COR-L47 (cell line): ENCODE measurements around the gene YEATS2.
A peak's percentile ranks its signal among the peaks of the same experiment; 100 is the strongest.
"Not testable (repeated sequence)": the region's sequence is repeated elsewhere in the genome, so short reads cannot be mapped to it uniquely, and the experiment has no call there.

Experiments used
- DNase-seq: peaks from one replicate; lab custom pipeline; 2025; lab: John Stamatoyannopoulos, UW

YEATS2 gene

DNA sequence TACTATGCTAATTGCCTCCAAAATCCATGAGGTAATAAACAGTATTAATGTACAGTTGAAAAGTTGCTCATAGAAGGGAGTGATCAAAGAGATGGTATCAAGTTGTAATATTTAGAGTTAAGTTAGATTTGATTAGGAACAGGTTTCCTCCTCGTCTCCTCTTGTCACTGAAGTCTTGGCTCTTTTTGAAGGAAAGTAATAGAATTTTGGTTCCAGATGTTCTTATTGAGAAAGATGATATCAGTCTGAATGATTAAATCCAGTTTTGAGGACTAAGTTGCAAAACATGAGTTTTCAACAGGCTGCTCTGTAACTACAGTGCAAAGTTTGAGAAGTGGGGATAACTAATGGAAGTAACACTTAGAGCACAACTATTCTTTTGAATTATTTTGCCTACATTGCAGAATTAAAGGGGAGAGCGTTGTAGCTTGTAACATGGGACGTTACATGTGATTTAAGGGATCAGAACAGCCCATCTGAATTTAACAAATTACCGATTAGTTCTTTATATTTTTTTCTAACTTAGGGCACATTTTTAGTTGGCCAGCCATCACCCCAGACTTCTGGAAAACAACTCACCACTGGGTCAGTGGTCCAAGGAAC is 79.5 kb downstream of the YEATS2 start:
- DNase-seq: no peak

- DNase-seq: no peak
Observed at GRCh38 chr3:183779896-183780465, 82.4 kb downstream of the YEATS2 start.

- DNase-seq: no peak
Observed at GRCh38 chr3:183781246-183781645, 83.6 kb downstream of the YEATS2 start.

- no peak for DNase-seq
Observed at GRCh38 chr3:183782576-183783276, 85.1 kb downstream of the YEATS2 start.

GRCh38 chr3:183784503-183784902 is 86.9 kb downstream of the YEATS2 start:
- DNase-seq: not testable (repeated sequence)

DNA sequence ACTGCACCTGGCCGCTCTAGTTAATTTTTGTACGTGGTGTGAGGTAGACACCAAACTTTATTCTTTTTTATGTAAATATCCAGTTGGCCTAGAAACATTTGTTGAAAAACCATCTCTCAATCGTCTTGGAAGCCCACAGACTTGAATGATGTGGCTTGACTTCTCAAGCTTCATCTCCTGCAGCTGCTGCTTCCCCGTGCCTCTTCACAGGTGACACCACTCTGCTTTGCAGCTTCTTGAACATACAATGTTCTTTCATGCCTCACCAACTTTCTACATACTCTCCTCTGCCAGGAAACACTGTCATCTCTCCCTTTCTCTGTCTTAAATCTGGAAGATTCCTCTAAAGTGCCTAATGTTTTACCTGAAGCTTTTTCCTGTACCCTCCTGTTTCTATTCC is 92.2 kb downstream of the YEATS2 start:
- no peak for DNase-seq

GRCh38 chr3:183790700-183791099 is 93.1 kb downstream of the YEATS2 start:
- no peak for DNase-seq

DNA sequence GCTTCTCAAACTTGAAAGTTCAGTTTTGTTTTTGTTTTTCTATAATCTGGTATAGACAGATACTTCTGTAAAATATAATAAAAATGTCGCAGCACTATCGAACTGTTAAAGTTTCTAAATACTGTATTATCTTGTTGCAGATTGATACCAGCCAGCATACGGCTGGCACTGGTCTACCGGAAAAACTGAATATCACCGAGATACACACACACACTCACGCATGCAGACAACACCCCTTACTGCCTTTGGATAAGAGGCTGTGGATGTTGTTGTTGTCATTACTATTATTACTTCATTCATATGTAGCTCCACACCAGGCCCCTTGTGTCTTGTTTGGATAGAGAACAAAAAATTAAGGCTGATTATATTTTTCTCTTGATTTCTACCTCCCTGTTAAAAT is 95.4 kb downstream of the YEATS2 start:
- DNase-seq: no peak

DNA sequence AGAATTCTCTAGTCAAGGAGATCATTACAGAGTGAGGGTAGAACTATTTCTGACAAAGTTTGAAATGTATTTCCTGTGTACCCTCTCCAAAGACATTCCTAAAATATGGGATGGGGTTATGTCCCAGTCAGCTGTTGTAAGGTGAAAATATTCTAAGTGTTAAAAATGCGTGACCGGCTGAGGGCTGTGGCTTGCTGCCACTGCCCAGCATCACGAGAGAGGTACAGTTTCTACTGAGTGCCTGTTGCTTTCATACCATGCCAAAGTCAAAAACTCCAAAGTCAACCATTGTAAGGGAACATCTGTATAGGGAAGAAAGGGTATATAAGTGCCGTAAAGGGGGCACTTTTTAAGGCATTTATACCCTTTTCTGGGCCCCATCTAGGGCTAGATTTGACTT is 96.9 kb downstream of the YEATS2 start:
- DNase-seq: no peak

GRCh38 chr3:183796372-183796771 is 98.8 kb downstream of the YEATS2 start:
- DNase-seq: no peak

DNA sequence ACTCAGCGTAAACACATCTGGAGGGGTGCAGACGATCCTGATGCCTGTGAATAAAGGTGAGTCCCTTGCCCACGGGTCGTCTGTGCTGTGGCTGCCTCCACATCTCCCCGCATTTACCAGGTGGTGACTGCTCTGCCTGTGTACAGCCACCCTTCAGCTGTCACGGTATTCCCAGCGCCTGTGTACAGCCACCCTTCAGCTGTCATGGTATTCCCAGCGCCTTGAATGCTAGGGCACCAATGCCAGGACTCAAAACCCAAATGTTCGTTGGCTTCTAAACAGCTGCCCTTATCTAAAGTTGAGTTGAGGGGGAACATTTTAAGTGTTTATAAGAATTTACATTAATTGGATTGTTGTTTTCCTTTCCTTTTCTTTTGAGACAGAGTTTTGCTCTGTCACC is 100.4 kb downstream of the YEATS2 start:
- DNase-seq: no peak

DNA sequence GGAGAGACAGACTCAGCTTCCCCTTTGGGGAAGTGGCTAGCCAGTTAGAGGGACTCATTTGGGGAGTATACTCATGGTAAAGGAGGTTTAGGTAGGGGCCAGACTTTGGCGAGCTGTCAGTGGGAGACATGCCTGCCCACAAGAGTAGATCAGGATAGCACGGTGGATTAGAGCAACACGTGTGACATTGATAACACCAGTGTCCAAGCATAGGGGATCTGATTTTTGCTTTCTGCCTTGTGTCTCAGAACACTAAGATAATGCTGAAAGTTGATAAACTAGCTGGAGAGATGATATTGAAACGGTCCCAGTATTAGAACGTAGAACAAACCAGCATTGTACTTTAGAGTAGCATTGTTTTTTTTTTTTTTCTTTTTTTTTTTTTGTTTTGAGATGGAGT is 101.9 kb downstream of the YEATS2 start:
- no peak for DNase-seq

DNA sequence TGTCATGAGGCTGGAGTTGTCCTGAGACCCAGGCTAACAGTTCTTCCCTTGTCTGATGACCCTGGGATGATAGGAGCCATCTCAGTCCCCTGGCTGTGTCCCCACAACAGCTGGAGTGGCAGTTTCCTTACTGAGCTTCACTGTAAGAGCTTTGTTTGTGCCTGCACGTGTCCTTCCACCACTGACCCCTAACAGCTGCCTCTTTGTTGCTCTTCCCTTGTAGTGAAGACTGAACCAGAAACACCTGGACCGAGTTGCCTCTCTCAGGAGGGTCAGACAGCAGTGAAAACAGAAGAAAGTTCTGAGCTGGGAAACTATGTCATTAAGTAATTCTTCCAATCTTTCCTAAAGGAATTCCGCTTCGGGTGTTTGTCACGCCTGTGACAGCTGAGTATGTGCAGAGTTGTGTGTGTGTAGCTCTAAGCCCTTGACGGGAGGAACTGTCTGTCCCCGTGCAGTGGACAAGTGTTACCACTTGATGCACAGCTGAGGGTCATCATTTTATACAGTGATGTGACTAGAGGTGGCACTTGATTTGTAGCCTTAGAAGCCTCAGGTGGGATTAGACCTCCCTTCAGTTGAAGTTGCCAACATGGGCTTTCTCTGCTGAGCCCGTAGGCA is 102.8 kb downstream of the YEATS2 start:
- no peak for DNase-seq

GRCh38 chr3:183801601-183802000 is 104.0 kb downstream of the YEATS2 start:
- DNase-seq: no peak

GRCh38 chr3:183802989-183803388 is 105.4 kb downstream of the YEATS2 start:
- no peak for DNase-seq

- DNase-seq: peak; percentile 98
Observed at GRCh38 chr3:183807209-183807728, 109.7 kb downstream of the YEATS2 start.

- no peak for DNase-seq
Observed at GRCh38 chr3:183807881-183808280, 110.3 kb downstream of the YEATS2 start.

- no peak for DNase-seq
Observed at GRCh38 chr3:183808355-183808754, 110.8 kb downstream of the YEATS2 start.

GRCh38 chr3:183809270-183809669 is 111.7 kb downstream of the YEATS2 start:
- DNase-seq: peak; percentile 59

DNA sequence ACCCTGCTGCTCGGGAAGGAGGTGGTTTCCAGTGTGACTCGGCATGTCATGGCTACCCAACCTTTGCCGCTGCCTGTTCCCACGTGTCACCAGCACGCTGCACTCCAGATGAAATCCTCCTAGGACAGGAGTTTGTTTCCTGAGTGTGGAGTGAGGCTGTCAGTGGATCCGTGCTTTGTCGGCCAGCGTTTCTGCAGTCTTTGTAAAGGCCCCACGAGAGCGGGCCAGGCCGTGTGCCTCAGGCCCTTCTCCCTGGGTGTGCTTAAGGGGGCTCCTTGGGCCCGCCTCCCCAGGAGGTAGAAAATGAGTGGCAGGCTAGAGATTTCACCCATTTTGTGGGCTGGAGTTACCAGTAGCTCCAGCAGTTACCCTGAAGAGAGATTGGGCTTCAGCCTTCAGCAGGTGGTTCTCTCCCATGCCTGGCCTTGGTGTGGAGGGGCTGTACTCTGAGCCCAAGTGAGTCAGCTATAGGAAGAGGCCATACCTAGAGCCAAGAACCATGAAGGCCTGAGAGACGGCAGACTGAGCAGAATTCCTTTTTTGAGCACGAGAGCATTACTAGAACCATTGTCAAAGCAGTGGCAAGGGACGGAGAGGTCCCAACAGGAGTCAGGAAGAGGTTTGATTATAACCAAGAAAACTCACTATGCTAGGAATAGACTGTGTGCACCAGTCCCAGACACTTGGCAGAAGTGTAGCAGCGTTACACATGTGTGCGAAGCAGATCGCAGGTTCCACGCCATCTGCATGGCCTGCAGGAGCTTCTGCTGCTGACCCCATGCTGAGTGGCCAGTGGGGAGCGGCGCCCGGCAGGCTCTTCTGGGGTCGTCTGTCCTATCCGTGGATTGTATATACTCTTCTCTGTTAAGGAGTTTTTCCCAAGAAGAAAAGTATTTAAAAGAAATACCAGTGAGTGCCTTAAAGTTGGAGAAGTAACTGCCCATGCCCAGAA is 113.3 kb downstream of the YEATS2 start:
- no peak for DNase-seq

DNA sequence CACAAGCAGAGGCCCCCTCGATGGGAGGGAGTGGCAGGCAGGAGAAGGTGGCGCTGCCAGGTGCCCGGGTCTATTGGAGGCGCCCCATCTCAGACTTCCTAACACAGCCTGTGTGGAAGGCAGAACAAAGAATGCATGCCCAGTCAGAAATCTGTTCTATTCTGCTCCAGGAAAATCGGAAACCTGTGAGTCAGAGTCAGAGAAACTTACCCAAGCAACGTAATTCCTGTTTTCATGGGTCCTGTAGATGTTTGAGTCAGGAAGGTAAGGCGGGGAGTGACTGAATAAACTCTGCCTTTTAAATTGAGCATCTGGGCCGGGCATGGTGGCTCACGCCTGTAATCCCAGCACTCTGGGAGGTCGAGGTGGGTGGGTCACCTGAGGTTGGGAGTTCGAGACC is 114.0 kb downstream of the YEATS2 start:
- no peak for DNase-seq
